Measurements from ENCODE around the gene BRD1. TPM values are rescaled to one million over a fixed set of nuclear protein-coding genes. Genes with fewer than 3 reads are reported as not detected.
A peak's percentile ranks its signal among the peaks of the same experiment; 100 is the strongest.

BRD1 gene
- polyA plus RNA-seq, 3 donors: 0.61 to 13.8 (median 0.86) TPM

DNA sequence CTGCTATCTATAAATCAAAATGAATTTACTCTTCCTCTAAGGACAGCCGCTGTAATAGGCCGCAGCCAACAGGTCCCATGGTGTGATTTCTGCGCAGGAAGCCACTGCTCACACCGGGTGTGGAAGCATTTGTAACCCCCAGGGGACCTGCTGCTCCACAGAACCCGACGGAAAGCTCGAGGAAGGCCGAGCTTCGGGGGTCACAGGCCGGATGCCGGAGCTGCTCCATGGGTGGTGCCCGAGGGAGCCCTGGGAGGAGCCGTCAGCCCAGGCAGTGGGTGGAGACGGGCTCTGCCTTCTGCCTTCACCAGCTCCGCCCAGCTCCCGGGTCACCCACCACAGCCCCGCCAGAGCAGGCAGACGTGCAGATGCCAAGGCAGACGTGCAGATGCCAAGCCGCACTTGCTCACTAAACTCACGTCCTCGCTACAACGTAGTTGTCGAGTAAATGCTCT, 63.5 kb downstream of the BRD1 start:
- H3K27ac Mint-ChIP-seq: peak overlapping the region in 1 of 7 donors; percentile 11
- intact Hi-C loops (cut with micrococcal nuclease): no loop called here
- no peaks in the 10 kb centered on the region for H3K79me2 ChIP-seq (ENCODE audit: insufficient read depth, low read length)

DNA sequence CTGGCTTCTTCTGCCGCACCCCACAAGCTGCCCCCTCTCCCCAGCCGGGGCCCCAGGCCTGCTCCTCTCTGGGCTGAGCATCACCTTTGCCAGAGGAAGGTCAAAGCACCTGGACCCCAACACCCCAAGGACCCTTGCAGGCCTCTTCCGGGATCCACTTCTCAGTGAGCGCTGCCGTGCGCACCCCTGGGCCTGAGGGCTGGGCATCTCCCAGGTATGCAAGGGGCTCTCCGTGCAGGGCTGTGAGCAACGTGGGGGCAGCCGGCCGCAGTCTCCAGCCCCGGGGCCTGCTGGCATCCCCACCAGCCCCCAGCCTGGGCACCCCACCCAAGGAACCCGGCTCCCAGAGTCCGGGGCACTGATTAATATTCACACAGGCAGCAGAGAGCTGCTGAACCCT, 64.0 kb downstream of the BRD1 start:
- H3K27ac Mint-ChIP-seq: peak overlapping the region in 1 of 7 donors; percentile 11
- H3K9ac ChIP-seq (ENCODE audit: insufficient read depth, low read length, poor library complexity, severe bottlenecking): no peak overlapping the region
- no peaks in the 10 kb centered on the region for H3K79me2 ChIP-seq (ENCODE audit: insufficient read depth, low read length)
- H3K27me3 ChIP-seq (ENCODE audit: control insufficient read depth in 2 of 2, insufficient read depth in 2 of 2, low read length in 2 of 2): no peaks in the 10 kb centered on the region
- DNase-seq: no peak
- intact Hi-C loops (cut with micrococcal nuclease): no loop called here
- TF ChIP-seq CTCF (IDR thresholded peaks at IDR 0.05): no peak
- peaks cover 6 to 22% of the 10 kb centered on the region in 2 donors for H3K9me3 ChIP-seq (replicated peaks in 1 of 2; ENCODE audit: control insufficient read depth in 1 of 2, insufficient read depth in 1 of 2, low read length in 2 of 2)
- H3K4me3 ChIP-seq (replicated peaks in 1 of 3; ENCODE audit: low read depth in 2 of 3, low read length in 3 of 3): no peak overlapping the region
- no peaks in the 10 kb centered on the region for H4K20me1 ChIP-seq (ENCODE audit: insufficient read depth, low read length)
- no peak overlapping the region for H2AFZ ChIP-seq (ENCODE audit: insufficient read depth, low read depth, low read length, poor library complexity, severe bottlenecking)
- H3K27me3 Mint-ChIP-seq (ENCODE audit: low read depth in 3 of 3): peaks cover 0 to 6% (median 0%) of the 10 kb centered on the region in 3 donors
- 96% methylated on average over 11 of the region's 13 CpGs for WGBS (ENCODE audit: insufficient coverage)
- no peak overlapping the region for H3K4me2 ChIP-seq (replicated peaks; ENCODE audit: extremely low read depth, low read length, poor library complexity, severe bottlenecking)
- no peaks in the 10 kb centered on the region for H3K36me3 Mint-ChIP-seq
- peaks cover 12 to 14% of the 10 kb centered on the region in 2 donors for H3K4me1 ChIP-seq (ENCODE audit: control insufficient read depth in 1 of 2, insufficient read depth in 2 of 2, low read length in 2 of 2)
- no peak overlapping the region for H3K27ac ChIP-seq (ENCODE audit: low read depth in 1 of 2, low read length in 2 of 2)
- no peaks in the 10 kb centered on the region for H3K36me3 ChIP-seq (replicated peaks in 1 of 2; ENCODE audit: control insufficient read depth in 1 of 2, insufficient read depth in 2 of 2, low read length in 2 of 2)
- peaks cover 7 to 22% (median 15%) of the 10 kb centered on the region in 7 donors for H3K9me3 Mint-ChIP-seq
- H3K4me3 Mint-ChIP-seq: no peak overlapping the region
- peaks cover 17% of the 10 kb centered on the region for H3K4me1 Mint-ChIP-seq

More for the DNA sequence above, 63.5 kb downstream of the BRD1 start:
- H3K4me3 ChIP-seq (replicated peaks in 1 of 3; ENCODE audit: low read depth in 2 of 3, low read length in 3 of 3): no peak overlapping the region
- peaks cover 12 to 14% of the 10 kb centered on the region in 2 donors for H3K4me1 ChIP-seq (ENCODE audit: control insufficient read depth in 1 of 2, insufficient read depth in 2 of 2, low read length in 2 of 2)
- H3K36me3 ChIP-seq (replicated peaks in 1 of 2; ENCODE audit: control insufficient read depth in 1 of 2, insufficient read depth in 2 of 2, low read length in 2 of 2): no peaks in the 10 kb centered on the region
- peaks cover 6 to 22% of the 10 kb centered on the region in 2 donors for H3K9me3 ChIP-seq (replicated peaks in 1 of 2; ENCODE audit: control insufficient read depth in 1 of 2, insufficient read depth in 1 of 2, low read length in 2 of 2)
- peaks cover 0 to 6% (median 0%) of the 10 kb centered on the region in 3 donors for H3K27me3 Mint-ChIP-seq (ENCODE audit: low read depth in 3 of 3)
- no peak for DNase-seq
- no peak overlapping the region for H3K4me3 Mint-ChIP-seq
- H3K27me3 ChIP-seq (ENCODE audit: control insufficient read depth in 2 of 2, insufficient read depth in 2 of 2, low read length in 2 of 2): no peaks in the 10 kb centered on the region
- H3K9ac ChIP-seq (ENCODE audit: insufficient read depth, low read length, poor library complexity, severe bottlenecking): no peak overlapping the region
- no peak overlapping the region for H3K27ac ChIP-seq (ENCODE audit: low read depth in 1 of 2, low read length in 2 of 2)
- peaks cover 7 to 22% (median 15%) of the 10 kb centered on the region in 7 donors for H3K9me3 Mint-ChIP-seq
- no peaks in the 10 kb centered on the region for H3K36me3 Mint-ChIP-seq
- H2AFZ ChIP-seq (ENCODE audit: insufficient read depth, low read depth, low read length, poor library complexity, severe bottlenecking): no peak overlapping the region
- WGBS (ENCODE audit: insufficient coverage): 94% methylated on average over 24 of the region's 24 CpGs
- H3K4me1 Mint-ChIP-seq: peaks cover 17% of the 10 kb centered on the region
- H4K20me1 ChIP-seq (ENCODE audit: insufficient read depth, low read length): no peaks in the 10 kb centered on the region
- TF ChIP-seq CTCF (IDR thresholded peaks at IDR 0.05): no peak
- no peak overlapping the region for H3K4me2 ChIP-seq (replicated peaks; ENCODE audit: extremely low read depth, low read length, poor library complexity, severe bottlenecking)

Measured in CD14-positive monocyte (primary cell).